Stimulated activated CD8-positive, alpha-beta memory T cell treated with anti-CD3 and anti-CD28 coated beads, Interleukin-4, amount 100 ng/mL, for 24 hours (primary cell): Measurements from ENCODE around the gene NGDN.
A peak's percentile ranks its signal among the peaks of the same experiment; 100 is the strongest.
"Not testable (repeated sequence)": the region's sequence is repeated elsewhere in the genome, so short reads cannot be mapped to it uniquely, and the experiment has no call there.

Experiments
- DNase-seq: peaks from one replicate; pipeline ENCODE4 v3.0.0-alpha.2; 2020; ENCODE audit warnings: low read depth

Gene NGDN, protein sequence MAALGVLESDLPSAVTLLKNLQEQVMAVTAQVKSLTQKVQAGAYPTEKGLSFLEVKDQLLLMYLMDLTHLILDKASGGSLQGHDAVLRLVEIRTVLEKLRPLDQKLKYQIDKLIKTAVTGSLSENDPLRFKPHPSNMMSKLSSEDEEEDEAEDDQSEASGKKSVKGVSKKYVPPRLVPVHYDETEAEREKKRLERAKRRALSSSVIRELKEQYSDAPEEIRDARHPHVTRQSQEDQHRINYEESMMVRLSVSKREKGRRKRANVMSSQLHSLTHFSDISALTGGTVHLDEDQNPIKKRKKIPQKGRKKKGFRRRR

DNA sequence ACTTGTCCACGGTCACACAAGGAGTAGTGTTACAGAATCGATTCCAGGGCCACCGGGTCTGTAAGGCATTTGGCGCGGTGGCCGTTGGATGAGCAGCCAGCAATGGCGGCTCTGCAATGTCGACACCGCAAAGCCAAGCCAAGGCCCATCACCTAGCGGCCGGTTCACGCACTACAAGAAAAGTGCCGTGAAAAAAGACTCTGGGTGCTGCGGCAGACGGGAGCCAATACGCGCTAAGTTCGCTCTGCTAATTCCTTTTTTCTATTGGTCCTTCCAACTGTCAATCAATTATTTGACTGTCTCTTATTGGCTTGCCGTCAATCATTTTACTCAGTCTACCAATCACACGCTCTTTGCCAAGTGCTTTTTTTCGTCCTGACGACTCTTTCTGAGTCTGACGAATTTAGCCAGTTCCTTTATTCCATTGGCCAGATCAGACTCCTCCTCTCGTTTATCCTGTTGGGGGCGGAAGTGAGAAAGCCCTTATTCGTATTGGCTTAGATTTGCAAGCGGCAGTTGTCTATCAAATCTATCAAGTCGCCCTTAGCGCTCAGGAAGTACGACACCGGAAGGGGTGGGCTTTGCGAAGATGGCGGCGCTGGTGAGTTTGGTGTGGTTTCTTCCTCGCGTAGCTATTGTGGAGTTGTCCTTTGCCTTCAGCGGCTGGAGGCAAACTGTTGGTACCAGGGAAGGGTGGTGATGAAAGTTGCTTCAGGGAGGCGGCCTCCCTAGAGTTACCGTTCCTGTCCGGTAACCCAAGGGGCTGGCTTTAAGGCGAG lies at the start of gene NGDN:
NGDN (plus strand) TSS at position 577 of the 779 bp plus-strand sequence; CDS start at position 590, 13 bp downstream.
- peak; percentile 83 for DNase-seq

DNA sequence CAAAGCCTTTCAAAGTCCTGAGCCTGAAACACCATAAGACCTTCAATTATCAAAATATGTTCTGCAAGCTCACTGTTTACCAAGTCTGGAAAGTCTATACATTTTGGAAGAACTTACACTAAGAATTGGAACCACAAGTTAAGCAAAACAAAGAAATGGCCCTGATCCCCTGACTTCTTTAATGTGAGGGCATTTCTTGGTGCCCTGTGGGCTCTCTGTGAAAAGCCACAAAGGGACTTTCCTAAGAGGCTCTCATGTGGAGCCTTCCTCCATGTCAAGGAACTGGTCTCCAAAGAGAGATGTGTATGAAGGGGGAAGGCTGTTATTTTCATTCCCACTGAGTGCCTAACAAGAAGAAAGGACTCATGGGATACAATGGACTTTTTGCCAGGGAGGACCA lies 47.9 kb upstream of the NGDN start:
- no peak for DNase-seq

- no peak for DNase-seq
Observed at GRCh38 chr14:23423657-23424056, 45.8 kb upstream of the NGDN start.

GRCh38 chr14:23425169-23425568 lies 44.3 kb upstream of the NGDN start:
- DNase-seq = no peak

- DNase-seq = not testable (repeated sequence)
Observed at GRCh38 chr14:23425798-23426197, 43.7 kb upstream of the NGDN start.

GRCh38 chr14:23428686-23429495 lies 40.6 kb upstream of the NGDN start:
- no peak for DNase-seq

- DNase-seq = no peak
Observed at GRCh38 chr14:23430016-23430722, 39.3 kb upstream of the NGDN start.

DNA sequence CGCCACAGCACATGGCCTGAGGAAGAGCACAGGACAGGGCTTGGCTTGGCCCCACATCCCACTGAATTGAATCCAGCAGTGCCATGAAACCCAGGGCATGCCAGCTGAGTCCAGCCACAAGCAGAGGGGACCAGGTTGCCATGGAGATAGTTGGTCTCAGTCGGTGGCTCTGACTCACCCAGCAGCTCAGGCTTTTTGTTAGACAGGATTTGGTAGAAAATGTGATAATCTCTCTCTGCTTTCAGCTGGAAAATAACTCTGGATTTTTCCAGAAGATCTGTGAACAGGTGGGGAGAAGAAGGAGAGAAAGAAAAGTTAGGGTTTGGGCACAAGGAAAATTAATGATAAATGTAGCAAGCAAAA lies 38.8 kb upstream of the NGDN start:
- no peak for DNase-seq

DNA sequence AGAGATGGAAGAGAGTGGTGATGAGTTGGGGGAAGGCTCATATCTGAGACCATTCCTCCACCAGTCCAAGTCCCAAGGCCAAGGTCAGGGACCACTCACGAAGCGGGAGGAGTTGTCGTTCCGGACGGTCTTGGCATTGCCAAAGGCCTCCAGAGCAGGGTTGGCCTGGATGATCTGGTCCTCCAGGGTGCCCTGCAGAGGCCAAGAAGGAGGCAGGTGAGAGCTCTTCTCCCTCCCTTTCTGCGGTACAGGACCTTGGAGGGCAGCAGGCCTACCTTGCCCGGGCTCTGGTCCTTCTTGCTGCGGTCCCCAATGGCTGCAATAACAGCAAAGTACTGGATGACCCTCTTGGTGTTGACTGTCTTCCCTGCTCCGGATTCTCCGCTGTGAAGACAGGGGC lies 38.0 kb upstream of the NGDN start:
- no peak for DNase-seq

DNA sequence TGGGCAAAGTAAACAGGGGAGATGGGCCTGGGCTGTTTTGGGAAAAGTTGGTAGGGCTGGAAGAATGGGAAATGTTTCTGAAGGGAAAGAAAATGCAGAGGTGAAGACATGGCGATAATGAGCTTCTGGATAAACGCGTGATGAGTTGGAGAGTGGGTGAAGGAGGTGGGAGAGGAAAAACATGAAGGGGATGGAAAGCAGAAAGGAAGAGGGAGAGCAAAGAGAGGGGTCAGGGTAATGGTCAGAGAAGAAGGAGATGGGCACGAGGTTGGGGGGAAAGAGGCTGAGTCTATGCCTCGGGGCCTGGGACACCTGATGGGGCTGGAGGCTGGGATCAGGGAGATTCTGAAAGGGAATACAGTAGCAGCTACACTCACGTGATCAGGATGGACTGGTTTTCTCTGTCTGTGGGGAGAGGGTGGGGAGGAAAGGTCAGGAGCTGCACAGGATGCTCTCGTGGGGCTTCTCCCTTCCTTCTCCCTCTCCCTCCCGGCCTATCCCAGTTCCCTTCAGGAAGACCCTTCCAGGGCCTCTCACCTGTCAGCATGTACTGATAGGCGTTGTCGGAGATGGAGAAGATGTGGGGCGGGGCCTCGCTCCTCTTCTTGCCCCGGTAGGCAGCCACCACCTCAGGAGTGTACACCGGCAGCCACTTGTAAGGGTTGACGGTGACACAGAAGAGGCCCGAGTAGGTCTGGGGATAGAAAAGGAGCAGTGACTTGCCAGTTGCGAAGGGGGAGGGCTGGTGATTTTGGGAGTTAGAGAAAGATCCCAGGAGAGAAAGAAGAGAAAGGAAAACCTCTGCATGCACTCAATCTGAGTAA lies 37.2 kb upstream of the NGDN start:
- DNase-seq = no peak

DNA sequence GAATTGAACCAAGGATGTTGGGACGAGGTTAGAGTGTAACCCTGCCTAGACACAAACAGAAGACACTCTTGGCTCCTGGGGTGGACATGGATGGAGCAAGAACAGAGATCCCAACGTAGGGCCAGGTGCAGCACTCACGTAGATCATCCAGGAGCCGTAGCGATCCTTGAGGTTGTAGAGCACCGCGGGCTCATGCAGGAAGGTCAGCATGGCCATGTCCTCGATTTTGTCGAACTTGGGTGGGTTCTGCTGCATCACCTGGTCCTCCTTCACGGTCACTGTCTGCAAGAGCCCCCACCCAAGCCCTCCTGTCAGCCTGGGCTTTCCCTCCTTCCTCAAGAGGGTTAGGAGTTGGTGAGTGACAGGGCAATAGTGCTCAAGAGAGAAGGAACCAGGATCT lies 36.6 kb upstream of the NGDN start:
- DNase-seq = no peak

GRCh38 chr14:23433457-23433856 lies 36.0 kb upstream of the NGDN start:
- DNase-seq = no peak

DNA sequence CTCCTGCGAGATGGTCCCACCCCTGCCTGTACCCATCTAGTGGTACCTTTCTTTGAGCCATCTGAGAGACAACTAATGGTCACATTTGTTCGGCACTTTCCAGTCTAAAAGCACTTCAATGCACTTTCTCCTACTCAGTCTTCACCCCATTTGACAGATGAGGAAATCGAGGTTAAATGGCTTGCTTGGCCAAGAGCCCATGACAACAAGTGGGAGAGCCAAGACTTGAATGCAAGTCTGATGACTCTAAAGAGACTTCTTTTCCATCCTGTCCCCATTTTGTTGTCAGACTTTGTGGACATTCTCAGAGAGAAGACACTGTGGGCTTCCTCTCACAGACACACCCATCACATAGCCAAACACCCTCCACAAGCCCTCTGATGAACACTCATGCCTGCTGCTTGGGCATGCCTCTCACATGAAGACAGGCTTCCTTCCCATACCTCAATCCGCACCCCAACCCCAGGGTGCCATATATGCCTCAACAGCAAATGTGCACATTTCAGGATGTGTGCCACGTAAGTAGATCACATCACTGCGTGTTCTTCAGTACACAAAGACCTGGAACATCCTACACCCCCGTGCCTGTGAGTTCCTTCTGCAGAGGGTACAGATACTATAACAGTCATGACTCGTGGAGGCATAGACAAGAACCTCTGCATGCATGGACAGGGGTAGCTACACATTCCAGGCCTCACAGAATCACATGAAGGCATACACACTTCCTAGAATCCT lies 34.8 kb upstream of the NGDN start:
- DNase-seq = no peak

GRCh38 chr14:23435543-23436326 lies 33.8 kb upstream of the NGDN start, which contains the start of gene MYH7:
Gene MYH7 (minus strand): TSS chr14:23435660. CDS start chr14:23433732, 1,928 bp downstream.
- no peak for DNase-seq

DNA sequence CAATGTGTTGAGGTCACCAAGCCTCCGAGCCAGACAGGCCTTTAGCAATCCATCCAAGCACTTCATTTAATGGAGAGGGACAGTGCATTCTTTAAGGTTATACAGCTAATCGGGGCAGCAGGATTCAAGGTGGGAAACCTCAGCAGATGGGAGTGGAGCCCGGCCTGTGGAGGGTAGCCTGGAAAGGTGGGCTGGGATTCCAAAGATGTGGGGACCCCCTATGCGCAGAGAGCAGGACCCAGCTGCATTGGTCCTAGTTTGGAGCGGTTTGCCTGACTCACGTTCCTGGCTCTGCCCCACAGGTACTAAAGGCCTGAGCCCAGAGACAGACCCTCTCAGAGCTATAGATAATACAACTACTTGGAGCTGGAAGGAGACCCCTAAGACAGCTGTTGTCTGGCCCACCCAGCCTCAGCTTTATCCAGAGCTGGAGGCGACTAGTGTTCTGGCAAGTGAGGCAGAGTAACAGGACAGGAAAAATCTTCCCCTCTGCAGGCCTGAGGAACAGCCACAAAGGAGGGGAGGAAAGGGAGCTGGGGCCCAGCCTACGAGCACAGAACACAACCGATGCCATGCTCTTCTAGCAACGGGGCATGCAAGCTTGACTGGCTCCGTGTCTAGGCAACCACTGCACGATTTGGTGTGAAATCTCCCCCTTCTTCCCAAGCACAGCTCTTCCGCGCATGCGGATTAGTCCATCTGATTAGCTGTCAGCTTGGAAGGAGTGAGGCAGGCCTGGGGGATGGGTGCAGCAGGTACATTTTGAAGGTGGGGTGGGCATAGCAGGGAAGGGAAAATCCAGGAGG lies 33.0 kb upstream of the NGDN start:
- no peak for DNase-seq

DNA sequence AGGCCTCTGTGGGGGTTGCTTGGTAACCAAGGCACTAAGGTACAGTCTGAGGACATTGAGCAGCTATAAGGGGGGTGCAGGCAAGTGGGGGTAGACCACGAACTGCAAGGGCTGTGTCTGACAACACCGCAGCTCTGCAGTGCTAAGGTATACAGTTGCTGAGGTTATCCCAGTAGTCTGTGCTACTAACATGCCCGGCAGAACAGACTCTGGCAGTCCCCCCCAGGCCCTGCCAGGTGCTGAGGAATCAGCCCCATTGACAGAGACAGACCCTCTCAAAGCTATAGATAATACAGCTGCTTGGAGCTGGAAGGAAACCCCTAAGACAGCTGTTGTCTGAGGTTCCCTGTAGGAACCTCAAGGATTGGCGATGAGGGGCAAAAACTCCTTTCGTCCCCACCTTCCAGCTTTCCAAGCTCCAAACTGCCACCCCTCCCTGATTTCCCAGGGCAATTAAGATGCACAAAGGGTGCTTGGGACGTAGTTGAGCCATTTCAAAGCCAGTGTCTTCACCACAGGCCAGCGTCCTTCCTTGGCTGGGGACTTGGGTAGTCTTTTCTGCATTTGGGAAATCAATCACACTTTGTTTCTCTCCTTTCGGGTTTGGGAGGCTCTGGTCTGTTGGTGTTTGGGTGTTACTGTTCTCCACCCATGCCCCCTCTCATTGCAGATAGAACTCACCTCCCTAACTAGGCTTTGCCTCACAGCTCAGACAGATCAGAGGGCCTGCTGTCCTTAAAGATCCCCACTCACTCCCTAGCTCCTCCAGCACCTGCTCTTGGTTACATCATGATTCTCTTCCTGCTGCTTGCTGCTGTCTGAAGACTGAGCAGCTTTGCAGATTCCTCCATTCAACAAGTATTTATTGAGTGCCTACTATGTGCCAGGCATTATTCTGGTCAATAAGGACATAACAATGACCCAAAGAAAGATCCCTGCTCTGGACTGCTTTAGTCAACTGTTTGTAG lies 32.1 kb upstream of the NGDN start:
- no peak for DNase-seq
